ENCODE measurements around the gene CCDC126.

DNA sequence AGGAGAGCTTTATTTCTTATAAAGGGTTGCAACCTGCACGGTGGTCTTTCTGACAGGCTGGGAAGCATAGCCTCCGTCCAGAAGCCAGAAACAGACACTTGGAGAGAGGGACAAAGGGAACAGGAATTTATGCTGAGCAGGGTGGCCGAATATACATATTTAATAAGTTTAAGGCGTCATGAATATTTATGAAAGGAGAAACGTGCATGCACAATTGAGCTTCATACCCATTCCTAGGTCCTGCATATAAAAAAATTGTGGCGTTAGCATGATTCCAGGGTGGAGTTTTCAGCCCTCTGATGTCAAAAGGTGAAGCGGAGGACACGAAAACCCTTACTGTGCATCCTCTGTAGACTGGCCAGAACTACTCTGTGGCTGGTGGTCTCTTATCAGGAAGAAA lies 10.7 kb downstream of the CCDC126 start:
- TF ChIP-seq, protein P1, sequence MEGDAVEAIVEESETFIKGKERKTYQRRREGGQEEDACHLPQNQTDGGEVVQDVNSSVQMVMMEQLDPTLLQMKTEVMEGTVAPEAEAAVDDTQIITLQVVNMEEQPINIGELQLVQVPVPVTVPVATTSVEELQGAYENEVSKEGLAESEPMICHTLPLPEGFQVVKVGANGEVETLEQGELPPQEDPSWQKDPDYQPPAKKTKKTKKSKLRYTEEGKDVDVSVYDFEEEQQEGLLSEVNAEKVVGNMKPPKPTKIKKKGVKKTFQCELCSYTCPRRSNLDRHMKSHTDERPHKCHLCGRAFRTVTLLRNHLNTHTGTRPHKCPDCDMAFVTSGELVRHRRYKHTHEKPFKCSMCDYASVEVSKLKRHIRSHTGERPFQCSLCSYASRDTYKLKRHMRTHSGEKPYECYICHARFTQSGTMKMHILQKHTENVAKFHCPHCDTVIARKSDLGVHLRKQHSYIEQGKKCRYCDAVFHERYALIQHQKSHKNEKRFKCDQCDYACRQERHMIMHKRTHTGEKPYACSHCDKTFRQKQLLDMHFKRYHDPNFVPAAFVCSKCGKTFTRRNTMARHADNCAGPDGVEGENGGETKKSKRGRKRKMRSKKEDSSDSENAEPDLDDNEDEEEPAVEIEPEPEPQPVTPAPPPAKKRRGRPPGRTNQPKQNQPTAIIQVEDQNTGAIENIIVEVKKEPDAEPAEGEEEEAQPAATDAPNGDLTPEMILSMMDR (conservative IDR thresholded peaks at IDR 0.05; ENCODE audit: low read depth in 2 of 2) = no peak
- TF ChIP-seq, protein P2, sequence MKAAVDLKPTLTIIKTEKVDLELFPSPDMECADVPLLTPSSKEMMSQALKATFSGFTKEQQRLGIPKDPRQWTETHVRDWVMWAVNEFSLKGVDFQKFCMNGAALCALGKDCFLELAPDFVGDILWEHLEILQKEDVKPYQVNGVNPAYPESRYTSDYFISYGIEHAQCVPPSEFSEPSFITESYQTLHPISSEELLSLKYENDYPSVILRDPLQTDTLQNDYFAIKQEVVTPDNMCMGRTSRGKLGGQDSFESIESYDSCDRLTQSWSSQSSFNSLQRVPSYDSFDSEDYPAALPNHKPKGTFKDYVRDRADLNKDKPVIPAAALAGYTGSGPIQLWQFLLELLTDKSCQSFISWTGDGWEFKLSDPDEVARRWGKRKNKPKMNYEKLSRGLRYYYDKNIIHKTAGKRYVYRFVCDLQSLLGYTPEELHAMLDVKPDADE (IDR thresholded peaks at IDR 0.05) = no peak
- no peak for TF ChIP-seq EZH2 (IDR thresholded peaks at IDR 0.05; ENCODE audit: low read depth, unreplicated experiment)
- no peak for TF ChIP-seq EZH2phosphoT487 (IDR thresholded peaks at IDR 0.05; ENCODE audit: unreplicated experiment)
- no peak for TF ChIP-seq NANOG (IDR thresholded peaks at IDR 0.05; ENCODE audit: borderline replicate concordance)
- TF ChIP-seq, protein P3, sequence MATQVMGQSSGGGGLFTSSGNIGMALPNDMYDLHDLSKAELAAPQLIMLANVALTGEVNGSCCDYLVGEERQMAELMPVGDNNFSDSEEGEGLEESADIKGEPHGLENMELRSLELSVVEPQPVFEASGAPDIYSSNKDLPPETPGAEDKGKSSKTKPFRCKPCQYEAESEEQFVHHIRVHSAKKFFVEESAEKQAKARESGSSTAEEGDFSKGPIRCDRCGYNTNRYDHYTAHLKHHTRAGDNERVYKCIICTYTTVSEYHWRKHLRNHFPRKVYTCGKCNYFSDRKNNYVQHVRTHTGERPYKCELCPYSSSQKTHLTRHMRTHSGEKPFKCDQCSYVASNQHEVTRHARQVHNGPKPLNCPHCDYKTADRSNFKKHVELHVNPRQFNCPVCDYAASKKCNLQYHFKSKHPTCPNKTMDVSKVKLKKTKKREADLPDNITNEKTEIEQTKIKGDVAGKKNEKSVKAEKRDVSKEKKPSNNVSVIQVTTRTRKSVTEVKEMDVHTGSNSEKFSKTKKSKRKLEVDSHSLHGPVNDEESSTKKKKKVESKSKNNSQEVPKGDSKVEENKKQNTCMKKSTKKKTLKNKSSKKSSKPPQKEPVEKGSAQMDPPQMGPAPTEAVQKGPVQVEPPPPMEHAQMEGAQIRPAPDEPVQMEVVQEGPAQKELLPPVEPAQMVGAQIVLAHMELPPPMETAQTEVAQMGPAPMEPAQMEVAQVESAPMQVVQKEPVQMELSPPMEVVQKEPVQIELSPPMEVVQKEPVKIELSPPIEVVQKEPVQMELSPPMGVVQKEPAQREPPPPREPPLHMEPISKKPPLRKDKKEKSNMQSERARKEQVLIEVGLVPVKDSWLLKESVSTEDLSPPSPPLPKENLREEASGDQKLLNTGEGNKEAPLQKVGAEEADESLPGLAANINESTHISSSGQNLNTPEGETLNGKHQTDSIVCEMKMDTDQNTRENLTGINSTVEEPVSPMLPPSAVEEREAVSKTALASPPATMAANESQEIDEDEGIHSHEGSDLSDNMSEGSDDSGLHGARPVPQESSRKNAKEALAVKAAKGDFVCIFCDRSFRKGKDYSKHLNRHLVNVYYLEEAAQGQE (IDR thresholded peaks at IDR 0.05; ENCODE audit: unreplicated experiment) = no peak
- no peak for TF ChIP-seq ZNF114 (CRISPR knock-in tag; IDR thresholded peaks at IDR 0.05)
